Nephron (organoid): Measurements from ENCODE around the gene TSPOAP1.

Experiments used
- H3K27ac Mint-ChIP-seq, 3 experiments: 2 replicates each; pipeline ENCODE4 v1.8.0; 2020; ENCODE audit warnings: mixed read lengths in 3 of 3, mild to moderate bottlenecking in 2 of 3, moderate library complexity in 1 of 3
- H3K27me3 Mint-ChIP-seq: 2 replicates; pipeline ENCODE4 v1.8.0; 2021; ENCODE audit warnings: low read depth, mild to moderate bottlenecking, moderate library complexity, mixed read lengths
- H3K36me3 Mint-ChIP-seq: 2 replicates; pipeline ENCODE4 v1.8.0; 2020; ENCODE audit warnings: low read depth, mixed read lengths
- H3K4me1 Mint-ChIP-seq: 2 replicates; pipeline ENCODE4 v1.8.0; 2020; ENCODE audit warnings: mixed read lengths
- H3K4me3 Mint-ChIP-seq, 3 experiments: 2 replicates each; pipeline ENCODE4 v1.8.0; 2020; ENCODE audit warnings: mild to moderate bottlenecking in 3 of 3, mixed read lengths in 3 of 3, moderate library complexity in 2 of 3
- H3K9me3 Mint-ChIP-seq: 2 replicates; pipeline ENCODE4 v1.8.0; 2020; ENCODE audit warnings: mixed read lengths
- CTCF ChIP-seq, 3 experiments: fragments of 200-600 bp; sonication (generic); IDR thresholded peaks; one replicate each; pipeline ENCODE4 v1.5.0; 2021; ENCODE audit warnings: antibody characterized with exemption in 3 of 3; ENCODE audit not compliant: unreplicated experiment in 3 of 3

TSPOAP1 gene

GRCh38 chr17:58320570-58321323, 7.8 kb downstream of the TSPOAP1 start:
- TF ChIP-seq CTCF (IDR thresholded peaks at IDR 0.05; ENCODE audit: unreplicated experiment in 3 of 3): no peak
- Mint-ChIP-seq H3K27ac (no peak overlapping the region), H3K9me3 (no peaks in the 10 kb centered on the region), H3K4me3 (no peak overlapping the region), H3K27me3 (peaks cover 16% of the 10 kb centered on the region), H3K36me3 (peaks cover 5% of the 10 kb centered on the region), H3K4me1 (peaks cover 4% of the 10 kb centered on the region)

- H3K27ac Mint-ChIP-seq: no peak overlapping the region
- no peak overlapping the region for H3K4me3 Mint-ChIP-seq
- no peaks in the 10 kb centered on the region for H3K9me3 Mint-ChIP-seq
- H3K36me3 Mint-ChIP-seq: peaks cover 5% of the 10 kb centered on the region
- peaks cover 16% of the 10 kb centered on the region for H3K27me3 Mint-ChIP-seq
- peaks cover 2% of the 10 kb centered on the region for H3K4me1 Mint-ChIP-seq
- TF ChIP-seq CTCF (IDR thresholded peaks at IDR 0.05; ENCODE audit: unreplicated experiment in 3 of 3): no peak
Observed at GRCh38 chr17:58320163-58320558, 8.4 kb downstream of the TSPOAP1 start.

DNA sequence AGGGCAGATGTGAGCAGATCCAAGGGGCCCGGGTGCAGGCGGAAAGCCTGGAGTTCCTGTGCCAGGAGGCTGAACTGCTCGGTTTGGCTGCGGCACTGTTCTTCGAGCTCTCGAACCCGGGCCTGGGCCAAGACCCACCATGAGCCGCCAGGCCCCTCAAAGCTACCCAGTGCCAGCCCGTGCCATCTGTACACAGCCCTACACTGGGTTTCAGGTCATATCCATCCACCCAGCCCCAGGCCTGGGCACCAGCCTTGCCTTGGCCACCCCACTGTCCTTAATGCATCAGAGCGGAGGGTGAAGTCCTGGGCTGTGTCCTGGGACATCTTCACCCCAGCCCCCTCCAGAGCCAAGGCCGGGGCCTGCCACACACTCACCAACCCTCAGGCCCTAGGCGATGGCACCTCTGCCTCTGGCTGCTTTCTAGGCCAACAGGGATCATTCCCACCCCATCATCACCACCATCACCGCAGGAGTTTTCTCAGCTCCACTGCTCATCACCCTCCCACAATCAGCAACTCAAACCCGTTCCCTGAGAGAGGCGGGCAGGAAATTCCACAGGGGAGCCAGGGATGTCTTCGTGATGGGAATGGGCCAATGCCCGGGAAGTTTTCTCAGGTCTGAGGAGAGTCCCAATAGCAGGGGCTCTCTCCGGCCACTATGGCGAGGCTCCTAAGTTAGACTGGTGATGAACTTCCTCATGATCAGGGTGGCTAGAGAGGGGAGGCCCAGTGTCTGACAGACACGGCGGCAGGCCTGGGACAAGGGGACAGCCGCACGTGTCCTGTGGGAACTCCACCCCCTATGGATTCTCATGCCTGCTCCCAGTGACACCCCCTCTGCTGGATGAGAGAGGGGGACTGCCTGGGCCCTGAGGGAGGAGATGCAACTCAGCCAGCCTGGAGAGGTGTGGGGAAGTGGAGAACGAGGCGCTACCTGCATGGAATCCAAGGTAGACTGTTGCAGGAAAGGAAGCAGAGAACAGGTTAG, 9.1 kb downstream of the TSPOAP1 start:
- Mint-ChIP-seq H3K4me3 (no peak overlapping the region), H3K9me3 (no peaks in the 10 kb centered on the region), H3K4me1 (no peaks in the 10 kb centered on the region), H3K27ac (no peak overlapping the region), H3K36me3 (peaks cover 5% of the 10 kb centered on the region), H3K27me3 (peaks cover 16% of the 10 kb centered on the region)
- no peak for TF ChIP-seq CTCF (IDR thresholded peaks at IDR 0.05; ENCODE audit: unreplicated experiment in 3 of 3)

DNA sequence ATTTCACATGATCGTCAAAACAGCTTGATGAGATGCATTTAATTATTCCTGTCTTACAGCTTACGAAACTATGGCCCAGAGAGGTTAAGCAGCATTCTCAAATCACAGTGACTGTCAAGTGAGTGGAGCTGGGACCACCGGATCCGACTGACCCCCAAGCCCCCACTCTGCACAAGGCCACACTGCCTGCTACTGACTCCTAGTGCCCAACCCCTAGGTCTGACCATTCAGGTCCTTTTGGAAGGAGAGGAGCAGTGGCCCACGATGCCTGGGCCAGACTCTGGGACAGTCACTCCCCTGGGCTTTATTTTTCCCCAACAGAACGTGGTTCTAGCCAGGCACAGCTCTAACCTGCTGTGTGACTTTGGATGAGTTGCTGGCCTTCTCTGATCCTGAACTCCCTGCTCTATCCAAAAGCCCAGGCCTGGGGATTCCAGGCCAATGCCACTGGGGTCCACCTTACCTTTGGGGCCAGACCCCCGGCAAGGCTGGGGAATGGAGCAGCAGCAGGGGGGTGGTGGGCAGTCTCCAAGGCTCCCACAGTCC, 9.9 kb downstream of the TSPOAP1 start:
- Mint-ChIP-seq H3K27me3 (peaks cover 12% of the 10 kb centered on the region), H3K27ac (no peak overlapping the region), H3K4me1 (no peaks in the 10 kb centered on the region), H3K36me3 (peaks cover 5% of the 10 kb centered on the region), H3K9me3 (no peaks in the 10 kb centered on the region), H3K4me3 (no peak overlapping the region)
- TF ChIP-seq CTCF (IDR thresholded peaks at IDR 0.05; ENCODE audit: unreplicated experiment in 3 of 3): no peak

DNA sequence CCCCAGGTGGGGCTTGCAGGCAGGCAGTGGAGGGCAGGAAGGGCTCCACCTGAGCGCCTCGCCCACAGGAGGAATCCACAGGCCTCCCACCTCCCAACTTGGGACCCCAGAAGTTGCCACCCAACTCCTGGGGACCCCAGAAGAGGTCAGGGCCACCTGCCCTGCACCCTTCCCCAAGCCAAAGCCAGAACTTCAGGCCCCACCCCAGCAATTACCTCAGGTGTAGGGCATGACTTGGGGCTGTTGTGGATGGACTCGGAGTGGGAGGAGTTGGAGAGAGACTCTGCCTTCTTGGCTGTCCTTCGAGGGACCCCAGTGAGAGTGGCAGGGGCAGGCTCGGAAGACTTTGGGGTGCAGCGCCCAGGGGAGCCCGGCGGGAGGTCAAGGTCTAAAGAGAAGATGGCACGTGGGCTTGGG, 10.5 kb downstream of the TSPOAP1 start:
- Mint-ChIP-seq H3K4me3 (no peak overlapping the region), H3K4me1 (no peaks in the 10 kb centered on the region), H3K27me3 (peaks cover 12% of the 10 kb centered on the region), H3K9me3 (no peaks in the 10 kb centered on the region), H3K36me3 (peaks cover 5% of the 10 kb centered on the region), H3K27ac (no peak overlapping the region)
- no peak for TF ChIP-seq CTCF (IDR thresholded peaks at IDR 0.05; ENCODE audit: unreplicated experiment in 3 of 3)
